Subcutaneous abdominal adipose tissue (tissue), 5 donors: ENCODE data around the gene SDC1.

Experiments
- H3K27ac ChIP-seq: one replicate; pipeline ENCODE4 v1.7.0; 2013; ENCODE audit warnings: low read depth, mild to moderate bottlenecking, inconsistent platforms, low read length, moderate library complexity
- H3K27me3 ChIP-seq, 5 donors: one replicate each; pipeline ENCODE4 v1.7.0; 2013; ENCODE audit warnings: low read length in 5 of 5, inconsistent platforms in 1 of 5; ENCODE audit not compliant: control insufficient read depth in 5 of 5, insufficient read depth in 4 of 5
- H3K36me3 ChIP-seq, 5 donors: one replicate each; pipeline ENCODE4 v1.7.0; 2013; ENCODE audit warnings: low read length in 5 of 5; ENCODE audit not compliant: control insufficient read depth in 5 of 5, insufficient read depth in 5 of 5
- H3K4me1 ChIP-seq, 5 donors: one replicate each; pipeline ENCODE4 v1.7.0; 2013; ENCODE audit warnings: low read length in 5 of 5, mild to moderate bottlenecking in 3 of 5, moderate library complexity in 1 of 5; ENCODE audit not compliant: control insufficient read depth in 5 of 5, insufficient read depth in 5 of 5
- H3K4me3 ChIP-seq, 5 donors: one replicate each; pipeline ENCODE4 v1.7.0; 2013; ENCODE audit warnings: low read length in 5 of 5, low read depth in 1 of 5
- H3K9ac ChIP-seq, 5 donors: one replicate each; pipeline ENCODE4 v1.7.0; 2013; ENCODE audit warnings: low read length in 5 of 5, mild to moderate bottlenecking in 4 of 5, moderate library complexity in 3 of 5
- H3K9me3 ChIP-seq, 5 donors: one replicate each; pipeline ENCODE4 v1.7.0; 2013; ENCODE audit warnings: low read length in 5 of 5; ENCODE audit not compliant: control insufficient read depth in 5 of 5
- donor health status: healthy.
- donor health status: healthy.
- donor health status: healthy.
- donor health status: healthy.
- donor health status: healthy.

The SDC1 gene

DNA sequence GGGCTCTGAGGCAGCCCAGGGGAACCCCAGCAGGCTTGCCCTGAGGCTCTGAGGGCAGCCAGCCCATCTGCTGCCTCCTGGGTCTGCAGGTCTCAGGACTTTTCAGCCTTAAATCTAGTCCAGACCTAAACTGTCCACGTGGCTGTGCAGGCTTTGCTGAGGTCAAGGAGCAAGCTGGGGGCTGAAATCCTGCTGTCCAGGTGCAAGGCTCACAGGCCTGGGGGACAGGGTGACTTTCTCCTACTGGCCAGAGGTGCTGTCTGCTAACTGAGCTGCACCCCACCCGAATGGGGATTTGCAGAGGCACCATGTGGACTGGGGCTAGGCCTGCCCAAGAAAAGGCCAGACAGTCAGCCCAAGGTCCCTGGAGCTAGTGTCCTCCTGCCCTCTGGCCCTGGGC, 32.1 kb downstream of the SDC1 start:
- no peak overlapping the region for H3K27ac ChIP-seq

DNA sequence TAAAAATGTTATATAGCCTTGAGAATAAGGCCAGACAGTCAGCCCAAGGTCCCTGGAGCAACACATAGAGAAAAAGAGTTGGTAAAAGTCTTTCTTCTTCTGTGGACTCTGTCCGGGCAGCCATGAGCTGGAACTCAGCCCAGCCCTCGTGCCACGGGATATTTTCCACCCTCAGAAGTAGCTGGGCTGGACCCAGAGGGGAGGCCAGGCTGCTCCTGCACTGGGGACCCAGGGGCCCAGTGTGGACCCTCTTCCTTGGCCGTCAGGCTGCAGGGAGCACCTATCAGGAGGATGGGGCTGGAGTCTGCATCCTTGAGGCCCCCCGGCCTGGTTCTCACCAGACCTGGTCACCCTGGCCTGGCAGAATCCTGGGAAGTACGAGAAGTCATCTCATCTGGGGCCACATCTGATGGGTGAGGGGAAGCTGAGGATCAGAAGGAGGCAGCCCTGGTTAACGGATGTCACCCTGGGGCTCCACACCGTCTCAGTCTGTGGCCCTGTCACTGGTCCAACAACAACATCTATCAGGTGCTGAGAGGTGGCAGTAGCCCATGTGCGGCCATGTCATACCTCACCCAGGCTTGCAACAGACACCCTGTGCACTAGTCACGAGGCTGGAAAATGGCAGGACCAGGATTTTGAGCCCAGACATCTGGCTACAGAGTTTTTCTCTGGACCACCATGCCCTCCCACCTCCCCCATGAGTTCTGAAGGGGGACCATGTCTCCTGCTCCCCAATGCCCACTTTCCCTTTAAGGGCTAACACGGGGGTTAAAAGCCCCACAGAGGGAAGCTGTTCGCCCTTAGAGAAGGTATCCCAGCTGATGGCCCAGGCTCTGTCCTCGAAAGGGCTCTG, 33.0 kb downstream of the SDC1 start:
- H3K4me1 ChIP-seq: peaks cover 0 to 3% (median 0%) of the 10 kb centered on the region in 5 donors
- H3K36me3 ChIP-seq: no peaks in the 10 kb centered on the region
- no peak overlapping the region for H3K27ac ChIP-seq
- no peaks in the 10 kb centered on the region for H3K9me3 ChIP-seq
- no peak overlapping the region for H3K9ac ChIP-seq
- no peak overlapping the region for H3K4me3 ChIP-seq
- H3K27me3 ChIP-seq: peaks cover 0 to 6% (median 0%) of the 10 kb centered on the region in 5 donors

More for the DNA sequence above, 32.1 kb downstream of the SDC1 start:
- peaks cover 0 to 6% (median 0%) of the 10 kb centered on the region in 5 donors for H3K27me3 ChIP-seq
- H3K9ac ChIP-seq: no peak overlapping the region
- no peaks in the 10 kb centered on the region for H3K36me3 ChIP-seq
- H3K4me1 ChIP-seq: peaks cover 0 to 3% (median 0%) of the 10 kb centered on the region in 5 donors
- no peak overlapping the region for H3K4me3 ChIP-seq
- no peaks in the 10 kb centered on the region for H3K9me3 ChIP-seq

DNA sequence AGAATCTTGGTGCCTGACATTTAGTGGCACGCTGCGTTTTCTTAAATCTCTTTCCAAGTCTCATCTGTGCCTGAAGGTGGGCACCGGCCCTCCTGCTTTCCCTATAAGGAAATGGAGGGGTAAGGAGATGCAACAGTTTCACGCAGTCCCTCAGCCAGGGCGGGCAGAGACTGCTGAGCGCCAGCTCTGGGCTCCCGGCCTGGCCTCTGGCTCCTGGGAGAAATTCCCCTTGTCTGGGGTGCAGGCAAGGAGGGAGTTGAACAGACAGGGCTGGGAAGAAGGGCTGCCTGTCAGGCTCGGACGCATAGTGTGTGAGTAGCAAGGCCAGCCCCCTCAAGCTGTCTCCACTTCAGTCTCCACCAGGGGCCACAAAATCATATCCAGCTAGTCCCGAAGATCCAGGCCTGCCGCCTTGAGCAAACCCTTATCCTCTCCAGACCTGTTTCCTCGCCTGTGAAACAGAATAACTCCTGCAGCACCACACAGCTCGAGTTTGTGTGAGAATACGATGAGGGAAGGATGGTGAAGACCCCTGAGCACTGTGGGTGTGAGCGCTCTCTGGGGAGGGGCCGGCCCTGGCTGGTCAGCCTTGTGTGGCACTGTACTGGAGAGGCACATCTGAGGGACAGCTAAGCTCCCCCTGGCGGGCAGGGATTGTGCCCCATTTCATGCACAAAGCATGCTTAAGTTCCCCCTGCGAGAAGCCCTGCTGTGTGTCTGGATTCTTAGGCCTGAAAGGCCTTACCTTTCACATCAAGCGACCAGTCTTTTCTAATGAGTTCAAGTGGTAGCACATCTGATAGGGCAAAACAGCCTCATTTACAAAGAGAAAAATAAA, 33.8 kb downstream of the SDC1 start:
- Histone ChIP-seq H3K9ac (no peak overlapping the region), H3K9me3 (no peaks in the 10 kb centered on the region), H3K4me3 (no peak overlapping the region), H3K4me1 (peaks cover 0 to 3% (median 0%) of the 10 kb centered on the region in 5 donors), H3K27me3 (peaks cover 0 to 6% (median 0%) of the 10 kb centered on the region in 5 donors), H3K36me3 (no peaks in the 10 kb centered on the region), H3K27ac (no peak overlapping the region)

DNA sequence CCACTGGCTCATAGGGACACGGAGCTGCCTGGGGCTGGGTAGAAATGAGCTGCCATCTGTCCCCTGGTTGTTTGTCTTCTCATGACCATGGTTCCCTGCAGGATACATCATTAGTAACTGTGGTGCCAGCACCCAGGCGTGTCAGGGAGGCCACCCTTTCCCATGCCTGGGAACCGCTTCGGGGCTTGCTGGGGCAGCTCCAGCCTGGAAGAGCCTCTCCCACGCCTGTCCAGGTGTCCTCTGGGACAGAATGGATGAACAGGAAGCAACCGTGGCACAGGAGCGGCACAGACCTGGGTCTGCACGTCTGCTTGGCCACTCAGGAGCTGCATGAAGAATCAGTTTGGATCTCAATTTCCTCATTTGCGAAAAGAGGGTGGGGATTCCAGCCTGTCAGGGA, 34.8 kb downstream of the SDC1 start:
- Histone ChIP-seq H3K9me3 (no peaks in the 10 kb centered on the region), H3K4me1 (peaks cover 0 to 11% (median under 1%) of the 10 kb centered on the region in 5 donors), H3K9ac (no peak overlapping the region), H3K27me3 (peaks cover 0 to 6% (median 0%) of the 10 kb centered on the region in 5 donors), H3K36me3 (no peaks in the 10 kb centered on the region), H3K4me3 (no peak overlapping the region), H3K27ac (no peak overlapping the region)

DNA sequence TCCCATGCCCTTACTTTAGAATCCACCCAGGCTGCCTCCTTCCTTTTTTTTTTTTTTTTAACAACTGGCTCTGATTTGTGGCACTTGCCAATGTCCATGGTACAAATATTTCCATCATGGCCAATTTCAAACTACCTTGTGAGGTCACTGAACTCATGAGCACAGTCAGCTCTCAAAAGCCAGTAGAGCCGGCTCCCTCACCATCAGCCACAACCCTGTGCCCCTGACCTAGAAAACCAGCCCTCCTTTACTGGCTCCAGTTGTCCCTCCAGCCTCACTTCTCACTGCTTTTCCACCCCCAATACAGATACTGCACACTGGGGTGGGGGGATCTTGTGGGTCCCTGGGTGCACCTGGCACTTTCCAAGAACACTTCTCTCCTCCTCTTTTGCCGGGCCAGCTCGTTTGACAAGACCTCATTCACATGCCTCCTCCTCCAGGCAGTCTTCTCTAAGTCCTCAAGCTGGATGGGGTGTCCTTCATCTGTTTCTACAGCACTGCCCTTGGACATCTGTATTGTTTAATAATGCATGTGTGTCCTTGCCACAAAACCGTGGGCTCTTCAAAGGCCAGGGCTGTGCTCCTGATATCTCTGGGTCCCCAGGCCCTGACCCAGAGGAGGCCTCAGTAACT, 35.5 kb downstream of the SDC1 start:
- peaks cover 0 to 6% (median 0%) of the 10 kb centered on the region in 5 donors for H3K27me3 ChIP-seq
- H3K36me3 ChIP-seq: no peaks in the 10 kb centered on the region
- H3K9ac ChIP-seq: no peak overlapping the region
- H3K27ac ChIP-seq: no peak overlapping the region
- peaks cover 0 to 19% (median 3%) of the 10 kb centered on the region in 5 donors for H3K4me1 ChIP-seq
- H3K9me3 ChIP-seq: no peaks in the 10 kb centered on the region
- no peak overlapping the region for H3K4me3 ChIP-seq

DNA sequence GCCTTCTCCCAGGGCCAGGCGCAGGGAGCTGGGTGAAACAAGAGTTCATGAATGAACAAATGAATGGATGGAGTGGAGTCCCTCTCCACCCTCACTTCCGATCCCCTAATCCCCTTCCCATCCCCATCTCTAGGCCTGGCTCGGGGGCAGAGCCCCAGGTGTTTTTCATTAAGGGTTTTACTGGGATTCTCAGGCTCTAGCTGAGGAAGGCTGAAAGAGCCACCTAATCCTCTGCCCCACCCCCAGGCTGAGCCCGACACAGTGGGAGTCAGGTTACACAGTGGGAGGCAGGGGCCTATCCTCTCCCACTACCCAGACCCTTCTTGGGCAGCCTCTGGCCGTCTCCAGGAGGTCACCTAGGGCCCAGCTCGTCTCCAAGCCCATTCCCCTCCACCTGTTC, 36.1 kb downstream of the SDC1 start:
- H3K36me3 ChIP-seq: no peaks in the 10 kb centered on the region

DNA sequence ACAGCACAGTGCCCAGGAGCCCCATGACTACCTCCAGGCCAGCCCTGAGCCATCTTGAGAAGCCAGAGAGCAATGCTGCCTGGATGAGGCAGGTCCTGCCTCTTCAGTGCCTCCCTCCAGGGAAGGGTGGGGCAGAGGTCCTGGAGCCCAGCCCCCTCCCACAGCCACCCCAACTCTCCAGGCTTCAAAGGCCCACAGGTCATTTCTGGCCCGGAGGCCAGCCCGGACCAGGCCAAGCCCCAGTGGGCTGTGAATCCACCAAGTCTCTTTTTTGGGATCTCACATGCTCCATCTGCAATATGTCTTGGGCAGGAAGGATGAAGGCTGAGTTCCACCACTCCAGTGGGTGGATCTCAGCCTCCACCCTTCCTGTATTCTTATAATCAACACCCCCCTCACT, 36.7 kb downstream of the SDC1 start:
- no peaks in the 10 kb centered on the region for H3K36me3 ChIP-seq
- H3K27me3 ChIP-seq: peaks cover 0 to 6% (median 0%) of the 10 kb centered on the region in 5 donors
- no peaks in the 10 kb centered on the region for H3K9me3 ChIP-seq
- no peak overlapping the region for H3K27ac ChIP-seq
- H3K4me1 ChIP-seq: peaks cover 0 to 22% (median 3%) of the 10 kb centered on the region in 5 donors
- no peak overlapping the region for H3K9ac ChIP-seq
- no peak overlapping the region for H3K4me3 ChIP-seq

More for the DNA sequence above, 36.1 kb downstream of the SDC1 start:
- Histone ChIP-seq H3K9ac (no peak overlapping the region), H3K4me1 (peaks cover 0 to 22% (median 3%) of the 10 kb centered on the region in 5 donors), H3K27ac (no peak overlapping the region), H3K9me3 (no peaks in the 10 kb centered on the region), H3K4me3 (no peak overlapping the region), H3K27me3 (peaks cover 0 to 6% (median 0%) of the 10 kb centered on the region in 5 donors)

DNA sequence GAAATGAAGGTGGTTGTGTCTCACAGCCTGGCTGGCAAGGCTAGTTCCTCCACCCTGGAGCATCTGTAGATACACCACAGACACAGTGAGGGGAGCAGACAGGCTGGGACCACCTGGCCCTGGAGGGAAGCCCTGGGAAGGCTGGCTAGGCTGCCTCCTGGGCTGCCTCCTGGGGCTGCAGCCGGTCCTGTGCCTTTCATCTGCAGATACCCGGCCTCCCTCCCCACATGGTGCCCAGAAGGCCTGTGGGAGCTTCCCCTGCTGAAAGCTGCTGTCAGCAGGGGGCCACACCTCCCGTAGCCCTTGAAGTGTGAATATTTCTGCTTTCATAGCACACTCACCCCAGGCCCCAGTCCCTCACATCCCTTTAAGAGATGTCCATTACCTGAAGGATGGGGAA, 37.6 kb downstream of the SDC1 start:
- Histone ChIP-seq H3K4me3 (no peak overlapping the region), H3K4me1 (peaks cover 0 to 22% (median 3%) of the 10 kb centered on the region in 5 donors), H3K36me3 (no peaks in the 10 kb centered on the region), H3K9ac (no peak overlapping the region), H3K27me3 (peaks cover 0 to 6% (median 0%) of the 10 kb centered on the region in 5 donors), H3K9me3 (no peaks in the 10 kb centered on the region), H3K27ac (no peak overlapping the region)

DNA sequence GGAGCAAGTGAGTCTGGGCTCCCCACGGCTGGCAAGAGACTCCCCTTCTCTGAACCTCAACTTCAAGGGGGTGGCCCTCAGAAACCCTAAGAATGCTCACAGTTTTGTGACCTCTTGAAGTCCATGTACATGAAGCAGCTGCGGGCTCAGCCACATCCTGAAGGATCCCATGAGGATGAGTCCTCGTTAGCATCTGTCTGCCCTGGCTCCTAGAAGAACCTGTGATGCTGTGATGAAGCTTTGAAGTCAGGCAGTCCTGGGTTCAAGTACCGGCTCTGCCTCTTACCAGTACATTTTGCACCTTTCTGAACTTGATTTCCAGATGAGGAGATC, 38.1 kb downstream of the SDC1 start:
- peaks cover 0 to 22% (median 3%) of the 10 kb centered on the region in 5 donors for H3K4me1 ChIP-seq
- H3K27ac ChIP-seq: no peak overlapping the region
- no peaks in the 10 kb centered on the region for H3K36me3 ChIP-seq
- no peak overlapping the region for H3K4me3 ChIP-seq
- H3K27me3 ChIP-seq: peaks cover 0 to 6% (median 0%) of the 10 kb centered on the region in 5 donors
- H3K9me3 ChIP-seq: no peaks in the 10 kb centered on the region
- H3K9ac ChIP-seq: no peak overlapping the region
